ENCODE results near the gene ST7. TPM values are rescaled to one million over a fixed set of nuclear protein-coding genes. Genes with fewer than 3 reads are reported as not detected.

The ST7 gene
- polyA plus RNA-seq, 1 donor from 2014 or later = 76.8 TPM

GRCh38 chr7:117188949-117189592, 235.8 kb downstream of the ST7 start:
- Histone ChIP-seq H3K36me3 (ENCODE audit: insufficient read depth, low read length) (peaks cover 4% of the 10 kb centered on the region), H3K9me3 (ENCODE audit: low read length) (no peaks in the 10 kb centered on the region), H3K27me3 (ENCODE audit: insufficient read depth, low read depth, low read length) (no peaks in the 10 kb centered on the region), H3K9ac (ENCODE audit: low read length) (no peak overlapping the region), H3K4me2 (ENCODE audit: low read length) (no peak overlapping the region), H3F3A (ENCODE audit: insufficient read depth, low read length, poor library complexity, severe bottlenecking) (no peaks in the 10 kb centered on the region), H3K27ac (ENCODE audit: low read length) (no peak overlapping the region), H4K20me1 (ENCODE audit: insufficient read depth) (no peaks in the 10 kb centered on the region), H3K4me3 (ENCODE audit: low read length) (no peak overlapping the region), H2AFZ (ENCODE audit: low read depth, low read length) (no peak overlapping the region), H3K9me2 (ENCODE audit: insufficient read depth, low read length) (no peaks in the 10 kb centered on the region), H3K79me2 (replicated peaks; ENCODE audit: insufficient read depth, low read length) (no peaks in the 10 kb centered on the region)
- TF ChIP-seq EZH2 (IDR thresholded peaks at IDR 0.05; ENCODE audit: borderline replicate concordance, insufficient read depth, low read length, poor library complexity, severe bottlenecking) = no peak
- no peak for TF ChIP-seq RAD21 (conservative IDR thresholded peaks at IDR 0.05)
- TF ChIP-seq, protein P1, sequence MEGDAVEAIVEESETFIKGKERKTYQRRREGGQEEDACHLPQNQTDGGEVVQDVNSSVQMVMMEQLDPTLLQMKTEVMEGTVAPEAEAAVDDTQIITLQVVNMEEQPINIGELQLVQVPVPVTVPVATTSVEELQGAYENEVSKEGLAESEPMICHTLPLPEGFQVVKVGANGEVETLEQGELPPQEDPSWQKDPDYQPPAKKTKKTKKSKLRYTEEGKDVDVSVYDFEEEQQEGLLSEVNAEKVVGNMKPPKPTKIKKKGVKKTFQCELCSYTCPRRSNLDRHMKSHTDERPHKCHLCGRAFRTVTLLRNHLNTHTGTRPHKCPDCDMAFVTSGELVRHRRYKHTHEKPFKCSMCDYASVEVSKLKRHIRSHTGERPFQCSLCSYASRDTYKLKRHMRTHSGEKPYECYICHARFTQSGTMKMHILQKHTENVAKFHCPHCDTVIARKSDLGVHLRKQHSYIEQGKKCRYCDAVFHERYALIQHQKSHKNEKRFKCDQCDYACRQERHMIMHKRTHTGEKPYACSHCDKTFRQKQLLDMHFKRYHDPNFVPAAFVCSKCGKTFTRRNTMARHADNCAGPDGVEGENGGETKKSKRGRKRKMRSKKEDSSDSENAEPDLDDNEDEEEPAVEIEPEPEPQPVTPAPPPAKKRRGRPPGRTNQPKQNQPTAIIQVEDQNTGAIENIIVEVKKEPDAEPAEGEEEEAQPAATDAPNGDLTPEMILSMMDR (IDR thresholded peaks at IDR 0.05; ENCODE audit: poor library complexity, severe bottlenecking) = no peak
- TF ChIP-seq POLR2AphosphoS5 (IDR thresholded peaks at IDR 0.05) = no peak
- TF ChIP-seq TAF1 (IDR thresholded peaks at IDR 0.05; ENCODE audit: low read depth) = no peak
- TF ChIP-seq, protein P2, sequence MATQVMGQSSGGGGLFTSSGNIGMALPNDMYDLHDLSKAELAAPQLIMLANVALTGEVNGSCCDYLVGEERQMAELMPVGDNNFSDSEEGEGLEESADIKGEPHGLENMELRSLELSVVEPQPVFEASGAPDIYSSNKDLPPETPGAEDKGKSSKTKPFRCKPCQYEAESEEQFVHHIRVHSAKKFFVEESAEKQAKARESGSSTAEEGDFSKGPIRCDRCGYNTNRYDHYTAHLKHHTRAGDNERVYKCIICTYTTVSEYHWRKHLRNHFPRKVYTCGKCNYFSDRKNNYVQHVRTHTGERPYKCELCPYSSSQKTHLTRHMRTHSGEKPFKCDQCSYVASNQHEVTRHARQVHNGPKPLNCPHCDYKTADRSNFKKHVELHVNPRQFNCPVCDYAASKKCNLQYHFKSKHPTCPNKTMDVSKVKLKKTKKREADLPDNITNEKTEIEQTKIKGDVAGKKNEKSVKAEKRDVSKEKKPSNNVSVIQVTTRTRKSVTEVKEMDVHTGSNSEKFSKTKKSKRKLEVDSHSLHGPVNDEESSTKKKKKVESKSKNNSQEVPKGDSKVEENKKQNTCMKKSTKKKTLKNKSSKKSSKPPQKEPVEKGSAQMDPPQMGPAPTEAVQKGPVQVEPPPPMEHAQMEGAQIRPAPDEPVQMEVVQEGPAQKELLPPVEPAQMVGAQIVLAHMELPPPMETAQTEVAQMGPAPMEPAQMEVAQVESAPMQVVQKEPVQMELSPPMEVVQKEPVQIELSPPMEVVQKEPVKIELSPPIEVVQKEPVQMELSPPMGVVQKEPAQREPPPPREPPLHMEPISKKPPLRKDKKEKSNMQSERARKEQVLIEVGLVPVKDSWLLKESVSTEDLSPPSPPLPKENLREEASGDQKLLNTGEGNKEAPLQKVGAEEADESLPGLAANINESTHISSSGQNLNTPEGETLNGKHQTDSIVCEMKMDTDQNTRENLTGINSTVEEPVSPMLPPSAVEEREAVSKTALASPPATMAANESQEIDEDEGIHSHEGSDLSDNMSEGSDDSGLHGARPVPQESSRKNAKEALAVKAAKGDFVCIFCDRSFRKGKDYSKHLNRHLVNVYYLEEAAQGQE (IDR thresholded peaks at IDR 0.05; ENCODE audit: borderline replicate concordance) = no peak
- no peak for TF ChIP-seq MXI1 (conservative IDR thresholded peaks at IDR 0.05; ENCODE audit: poor library complexity, severe bottlenecking)
- no peak for TF ChIP-seq SMC3 (conservative IDR thresholded peaks at IDR 0.05; ENCODE audit: poor library complexity)
- no peak for TF ChIP-seq EP300 (conservative IDR thresholded peaks at IDR 0.05; ENCODE audit: poor library complexity, severe bottlenecking)

- no peaks in the 10 kb centered on the region for H3F3A ChIP-seq (ENCODE audit: insufficient read depth, low read length, poor library complexity, severe bottlenecking)
- H3K4me3 ChIP-seq (ENCODE audit: low read length) = no peak overlapping the region
- no peak overlapping the region for H3K9ac ChIP-seq (ENCODE audit: low read length)
- H3K4me2 ChIP-seq (ENCODE audit: low read length) = no peak overlapping the region
- TF ChIP-seq, protein P2 (IDR thresholded peaks at IDR 0.05; ENCODE audit: borderline replicate concordance) = no peak
- no peaks in the 10 kb centered on the region for H4K20me1 ChIP-seq (ENCODE audit: insufficient read depth)
- no peak overlapping the region for H2AFZ ChIP-seq (ENCODE audit: low read depth, low read length)
- no peaks in the 10 kb centered on the region for H3K27me3 ChIP-seq (ENCODE audit: insufficient read depth, low read depth, low read length)
- no peaks in the 10 kb centered on the region for H3K9me3 ChIP-seq (ENCODE audit: low read length)
- H3K9me2 ChIP-seq (ENCODE audit: insufficient read depth, low read length) = no peaks in the 10 kb centered on the region
- H3K36me3 ChIP-seq (ENCODE audit: insufficient read depth, low read length) = peaks cover 4% of the 10 kb centered on the region
- no peaks in the 10 kb centered on the region for H3K79me2 ChIP-seq (replicated peaks; ENCODE audit: insufficient read depth, low read length)
- H3K27ac ChIP-seq (ENCODE audit: low read length) = no peak overlapping the region
These were observed 236.8 kb downstream of the ST7 start for GRCh38 chr7:117190104-117190503.
